GM21526 (cell line): ENCODE data around the gene ADAMTS4.

Experiments used
- ATAC-seq: cut with Tn5 transposase; IDR thresholded peaks from one replicate; pipeline ENCODE4 v1.9.1; 2021; ENCODE audit warnings: moderate library complexity; ENCODE audit not compliant: unreplicated experiment, low FRiP score

Gene ADAMTS4

GRCh38 chr1:161219078-161219892 lies 20.4 kb upstream of the ADAMTS4 start:
- ATAC-seq: no peak

- no peak for ATAC-seq
Measured at GRCh38 chr1:161218301-161219077, 19.6 kb upstream of the ADAMTS4 start.

GRCh38 chr1:161217831-161218230 lies 19.0 kb upstream of the ADAMTS4 start:
- no peak for ATAC-seq

GRCh38 chr1:161216945-161217712 lies 18.3 kb upstream of the ADAMTS4 start:
- no peak for ATAC-seq

GRCh38 chr1:161215076-161215475 lies 16.2 kb upstream of the ADAMTS4 start, which contains the start of gene FCER1G:
Gene FCER1G (plus strand): TSS chr1:161215295. CDS start chr1:161215322, 27 bp downstream.
- no peak for ATAC-seq

- no peak for ATAC-seq
Measured at GRCh38 chr1:161214369-161214768, 15.5 kb upstream of the ADAMTS4 start.

- ATAC-seq: no peak
Measured at GRCh38 chr1:161209790-161210409, 11.0 kb upstream of the ADAMTS4 start.

GRCh38 chr1:161207173-161207572 lies 8.3 kb upstream of the ADAMTS4 start:
- ATAC-seq: no peak

GRCh38 chr1:161206411-161207140 lies 7.7 kb upstream of the ADAMTS4 start:
- ATAC-seq: no peak

GRCh38 chr1:161201836-161202712 lies 3.2 kb upstream of the ADAMTS4 start, which contains the start of gene NDUFS2:
Gene NDUFS2 (plus strand): TSS chr1:161202367. CDS start chr1:161202386, 19 bp downstream.
- ATAC-seq: peak; percentile 93

GRCh38 chr1:161200992-161201835 lies 2.4 kb upstream of the ADAMTS4 start:
- ATAC-seq: no peak

GRCh38 chr1:161200421-161200991 lies 1.7 kb upstream of the ADAMTS4 start:
- no peak for ATAC-seq

- no peak for ATAC-seq
Measured at GRCh38 chr1:161199506-161200139, 769 bp upstream of the ADAMTS4 start.

GRCh38 chr1:161198194-161198896 lies 509 bp downstream of the ADAMTS4 start:
- ATAC-seq: no peak

GRCh38 chr1:161197560-161198193 lies 1.2 kb downstream of the ADAMTS4 start:
- no peak for ATAC-seq
